ENCODE measurements around the gene KIF22. TPM values are rescaled to one million over a fixed set of nuclear protein-coding genes. Genes with fewer than 3 reads are reported as not detected.

The KIF22 gene
- total and polyA plus RNA-seq, 9 of the 15 experiments (the other 6 are each of a cell fraction or from before 2014, with no cell fraction given) = 8.7 to 232 (median 131) TPM

GRCh38 chr16:29809850-29810698, 19.5 kb downstream of the KIF22 start (continued):
- TF ChIP-seq REST (IDR thresholded peaks at IDR 0.05; ENCODE audit: borderline replicate concordance) = no peak
- 0 out of 2 replicates have a peak, but pooled peaks have one; percentile 23 for TF ChIP-seq REST (CRISPR knock-in tag; IDR thresholded peaks at IDR 0.05; ENCODE audit: low read depth)
- TF ChIP-seq MAFG (tag; conservative IDR thresholded peaks at IDR 0.05) = no peak
- TF ChIP-seq SRSF1 (IDR thresholded peaks at IDR 0.05; ENCODE audit: low read depth, low read length) = no peak
- TF ChIP-seq BCOR (IDR thresholded peaks at IDR 0.05) = no peak
- 0 out of 2 replicates have a peak, but pooled peaks have one; percentile 8 for TF ChIP-seq TEAD4 (IDR thresholded peaks at IDR 0.05; ENCODE audit: low read length)
- no peak for TF ChIP-seq TEAD4 (CRISPR knock-in tag; IDR thresholded peaks at IDR 0.05; ENCODE audit: borderline replicate concordance)
- no peak for TF ChIP-seq KDM1A (IDR thresholded peaks at IDR 0.05)
- TF ChIP-seq ZNF76 (CRISPR knock-in tag; IDR thresholded peaks at IDR 0.05; ENCODE audit: borderline replicate concordance) = no peak
- no peak for TF ChIP-seq ATF1 (CRISPR knock-in tag; IDR thresholded peaks at IDR 0.05)
- no peak for TF ChIP-seq ATF1 (tag; IDR thresholded peaks at IDR 0.05)
- TF ChIP-seq EHMT2 (IDR thresholded peaks at IDR 0.05) = no peak
- 0 out of 2 replicates have a peak, but pooled peaks have one; percentile 26 for TF ChIP-seq PML (IDR thresholded peaks at IDR 0.05; ENCODE audit: low read length)
- no peak for TF ChIP-seq ZNF764 (CRISPR knock-in tag; IDR thresholded peaks at IDR 0.05; ENCODE audit: low read depth)
- TF ChIP-seq MCM5 (IDR thresholded peaks at IDR 0.05; ENCODE audit: low read depth) = no peak
- no peak for TF ChIP-seq ILF3 (IDR thresholded peaks at IDR 0.05; ENCODE audit: borderline replicate concordance)
- TF ChIP-seq YY1 (IDR thresholded peaks at IDR 0.05; ENCODE audit: borderline replicate concordance in 1 of 3, control insufficient read depth in 1 of 3, extremely low read depth in 1 of 3, insufficient read depth in 3 of 3, insufficient read length in 1 of 3, insufficient replicate concordance in 2 of 3, low read depth in 1 of 3, low read length in 2 of 3) = peak in 1 of 3 experiments; percentile 74
- no peak for TF ChIP-seq ZFP91 (CRISPR knock-in tag; IDR thresholded peaks at IDR 0.05)
- TF ChIP-seq NONO (IDR thresholded peaks at IDR 0.05; ENCODE audit: low read depth in 2 of 2, low read length in 1 of 2) = 0 out of 4 replicates have a peak, but pooled peaks of 1 of the 2 experiments have one; percentile 15

Measured in K562 (cell line).